GM15510 (cell line): Measurements from ENCODE around the gene FSCB.

Source experiments
- POLR2A ChIP-seq: IDR thresholded peaks from 3 replicates; pipeline ENCODE4 v1.6.1; 2011; ENCODE audit warnings: borderline replicate concordance; ENCODE audit not compliant: insufficient read length; ENCODE audit errors: extremely low read depth

FSCB gene

GRCh38 chr14:44507183-44507582, at the start of gene FSCB:
TSS of gene FSCB (minus strand) at chr14:44507283. CDS start at chr14:44506987, 296 bp downstream.
- no peak for TF ChIP-seq POLR2A

- no peak for TF ChIP-seq POLR2A
These were observed 24.6 kb upstream of the FSCB start for GRCh38 chr14:44531658-44532057.

GRCh38 chr14:44530475-44530874, 23.4 kb upstream of the FSCB start:
- TF ChIP-seq POLR2A = no peak

GRCh38 chr14:44529026-44529425, 21.9 kb upstream of the FSCB start:
- no peak for TF ChIP-seq POLR2A

- TF ChIP-seq POLR2A = no peak
These were observed 21.1 kb upstream of the FSCB start for GRCh38 chr14:44528180-44528579.

- TF ChIP-seq POLR2A = no peak
These were observed 18.2 kb upstream of the FSCB start for GRCh38 chr14:44525237-44525636.

- TF ChIP-seq POLR2A = no peak
These were observed 1.8 kb upstream of the FSCB start for GRCh38 chr14:44508834-44509233.

GRCh38 chr14:44505588-44505987, 1.5 kb downstream of the FSCB start:
- no peak for TF ChIP-seq POLR2A

- TF ChIP-seq POLR2A = no peak
These were observed 9.9 kb downstream of the FSCB start for GRCh38 chr14:44497148-44497547.

GRCh38 chr14:44494137-44494536, 12.9 kb downstream of the FSCB start:
- TF ChIP-seq POLR2A = no peak

GRCh38 chr14:44490966-44491365, 16.1 kb downstream of the FSCB start:
- TF ChIP-seq POLR2A = no peak

- no peak for TF ChIP-seq POLR2A
These were observed 29.1 kb downstream of the FSCB start for GRCh38 chr14:44477953-44478352.

- TF ChIP-seq POLR2A = no peak
These were observed 38.3 kb downstream of the FSCB start for GRCh38 chr14:44468771-44469170.

- TF ChIP-seq POLR2A = no peak
These were observed 43.6 kb downstream of the FSCB start for GRCh38 chr14:44463356-44464004.

GRCh38 chr14:44462381-44462780, 44.7 kb downstream of the FSCB start:
- TF ChIP-seq POLR2A = no peak

- TF ChIP-seq POLR2A = no peak
These were observed 45.3 kb downstream of the FSCB start for GRCh38 chr14:44461811-44462210.
